GM23248 (cell line): ENCODE data around the gene TENM3. TPM values are rescaled to one million over a fixed set of nuclear protein-coding genes. Genes with fewer than 3 reads are reported as not detected.

Experiments
- DNase-seq: peaks from one replicate; pipeline ENCODE4 v3.0.0-alpha.2; 2015
- H2AFZ ChIP-seq: fragments of 200-600 bp; sonication (generic); 2 replicates; pipeline ENCODE4 v1.6.1; 2016; ENCODE audit warnings: antibody characterized with exemption
- H3F3A ChIP-seq: fragments of 200-600 bp; sonication (generic); 2 replicates; pipeline ENCODE4 v1.6.1; 2016; ENCODE audit warnings: mild to moderate bottlenecking, antibody characterized with exemption, mixed run types; ENCODE audit not compliant: insufficient read depth
- H3K27ac ChIP-seq: fragments of 200-600 bp; sonication (generic); 2 replicates; pipeline ENCODE4 v1.5.1; 2016; ENCODE audit warnings: mild to moderate bottlenecking
- H3K27me3 ChIP-seq: fragments of 200-600 bp; sonication (generic); replicated peaks from 2 replicates; pipeline ENCODE4 v1.6.1; 2016; ENCODE audit warnings: mild to moderate bottlenecking; ENCODE audit not compliant: insufficient read depth
- H3K36me3 ChIP-seq: fragments of 200-600 bp; sonication (generic); 2 replicates; pipeline ENCODE4 v1.6.1; 2016; ENCODE audit warnings: low read depth, mild to moderate bottlenecking
- H3K4me1 ChIP-seq: fragments of 200-600 bp; sonication (generic); 2 replicates; pipeline ENCODE4 v1.6.1; 2016; ENCODE audit warnings: mild to moderate bottlenecking; ENCODE audit not compliant: insufficient read depth
- H3K4me2 ChIP-seq: fragments of 200-600 bp; sonication (generic); one replicate; pipeline ENCODE4 v1.6.1; 2016; ENCODE audit warnings: mild to moderate bottlenecking; ENCODE audit not compliant: unreplicated experiment
- H3K4me3 ChIP-seq: fragments of 200-600 bp; sonication (generic); 2 replicates; pipeline ENCODE4 v1.5.1; 2016; ENCODE audit warnings: mild to moderate bottlenecking
- H3K79me2 ChIP-seq: fragments of 200-600 bp; sonication (generic); 2 replicates; pipeline ENCODE4 v1.6.1; 2016; ENCODE audit warnings: mild to moderate bottlenecking; ENCODE audit not compliant: insufficient read depth
- H3K9ac ChIP-seq: fragments of 200-600 bp; sonication (generic); 2 replicates; pipeline ENCODE4 v1.6.1; 2016; ENCODE audit warnings: mild to moderate bottlenecking
- H3K9me2 ChIP-seq: fragments of 200-600 bp; sonication (generic); 2 replicates; pipeline ENCODE4 v1.6.1; 2016; ENCODE audit warnings: mixed run types, mild to moderate bottlenecking, moderate library complexity; ENCODE audit not compliant: insufficient read depth
- H3K9me3 ChIP-seq: fragments of 200-600 bp; sonication (generic); one replicate; pipeline ENCODE4 v1.6.1; 2017; ENCODE audit warnings: low read depth
- H4K20me1 ChIP-seq: fragments of 200-600 bp; sonication (generic); 2 replicates; pipeline ENCODE4 v1.6.0; 2016; ENCODE audit not compliant: insufficient read depth
- EZH2 ChIP-seq: fragments of 200-600 bp; sonication (generic); IDR thresholded peaks from 2 replicates; pipeline ENCODE4 v1.6.1; 2018; ENCODE audit warnings: antibody characterized with exemption, mild to moderate bottlenecking; ENCODE audit not compliant: insufficient read depth, poor library complexity, severe bottlenecking
- EZH2phosphoT487 ChIP-seq: fragments of 200-600 bp; sonication (generic); IDR thresholded peaks from 2 replicates; pipeline ENCODE4 v1.6.1; 2018; ENCODE audit warnings: antibody characterized with exemption, moderate library complexity, mild to moderate bottlenecking, low read depth; ENCODE audit not compliant: insufficient read depth
- whole genome bisulfite sequencing, 2 experiments: methylation state at CpG; one replicate each; pipeline ENCODE4 v1.1.6; 2015 to 2017; ENCODE audit warnings: low lambda C conversion rate in 2 of 2, low coverage in 1 of 2; ENCODE audit errors: missing lambda C conversion rate in 2 of 2; 5-methylcytosine and 5-hydroxymethylcytosine counted together
- in situ Hi-C: fragments of 300-500 bp; cut with MboI; formaldehyde crosslinking; loops from 2 replicates; pipeline ENCODE4 v1.15.0; 2020
- polyA plus RNA-seq: library from polyadenylated mRNA; unstranded; fragments of >200 nt; fragmentation: Nextera tagmentation; extraction: Ambion mirVana; gene quantifications from 2 replicates; pipeline ENCODE4 v1.2.1, GENCODE V29; 2016
- total RNA-seq: library from RNA; depleted of rRNA; stranded (reverse); fragments of >200 nt; shearing (Covaris generic); gene quantifications from 2 replicates; pipeline ENCODE4 v1.2.3, GENCODE V29; 2014

TENM3 gene
- total and polyA plus RNA-seq, 2 experiments from 2014 or later: 0.83 to 8.1 TPM

DNA sequence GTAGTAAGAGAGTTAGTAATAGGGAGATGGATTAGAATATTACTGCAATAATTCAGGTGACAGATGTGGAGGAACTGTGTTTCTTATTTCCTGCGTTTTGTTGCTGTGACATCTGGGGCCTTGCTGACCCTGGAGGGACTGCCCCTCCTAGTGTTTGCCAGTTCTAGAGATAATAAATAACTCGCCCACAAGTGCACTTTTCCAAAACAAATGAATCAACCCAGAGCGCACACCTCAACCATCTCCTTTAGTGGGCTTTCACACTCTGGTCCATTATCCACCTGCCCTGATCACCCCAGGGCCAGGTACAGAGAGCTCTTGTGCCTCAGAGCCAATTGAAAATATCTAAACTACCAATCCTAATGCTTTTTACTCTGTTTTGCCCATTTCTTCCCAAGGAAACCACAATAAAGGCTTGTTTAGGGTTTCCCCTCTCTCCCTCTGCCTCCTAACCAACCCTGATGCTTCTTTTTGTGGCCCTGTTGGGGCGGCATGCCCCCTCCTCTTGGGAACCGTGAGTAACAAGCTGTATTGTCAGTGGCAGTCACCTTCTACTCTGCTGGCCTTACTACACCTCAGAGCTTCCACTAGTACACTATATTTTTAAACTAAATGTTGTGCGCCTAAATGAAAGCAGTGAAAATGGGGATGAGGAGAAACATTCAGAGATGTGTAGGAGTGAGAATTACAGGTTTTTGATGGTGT, 270.5 kb downstream of the TENM3 start:
- Histone ChIP-seq H2AFZ (no peak overlapping the region), H3K4me2 (no peak overlapping the region), H3K9me2 (no peaks in the 10 kb centered on the region), H4K20me1 (no peaks in the 10 kb centered on the region), H3K4me1 (no peaks in the 10 kb centered on the region), H3F3A (no peaks in the 10 kb centered on the region), H3K4me3 (no peak overlapping the region), H3K36me3 (no peaks in the 10 kb centered on the region), H3K27me3 (no peaks in the 10 kb centered on the region), H3K27ac (no peak overlapping the region), H3K9ac (no peak overlapping the region), H3K79me2 (no peaks in the 10 kb centered on the region), H3K9me3 (no peaks in the 10 kb centered on the region)
- no peak for DNase-seq
- TF ChIP-seq EZH2: no peak
- TF ChIP-seq EZH2phosphoT487: no peak
- in situ Hi-C loops: no loop called here
- 49 to 51% methylated on average over 6 of the region's 6 CpGs for WGBS, 2 experiments

DNA sequence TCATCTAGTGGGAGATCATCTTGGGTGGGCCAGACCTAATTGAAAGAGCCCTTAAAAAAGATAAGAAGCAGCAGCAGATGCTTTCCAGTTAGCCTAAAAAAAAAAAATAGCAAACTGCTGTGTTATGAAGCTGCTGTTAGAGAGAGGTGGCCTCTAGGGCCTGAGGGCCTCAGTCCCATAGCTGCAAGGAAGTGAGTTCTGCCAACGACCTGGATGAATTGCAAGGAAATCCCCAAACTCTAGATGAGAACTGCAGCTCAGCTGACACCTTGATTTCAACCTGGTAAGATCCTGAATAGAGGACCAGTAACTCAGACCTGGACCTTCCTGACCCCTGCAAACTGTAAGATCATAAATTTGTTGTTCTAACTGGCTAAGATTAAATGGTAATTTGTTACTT, 275.2 kb downstream of the TENM3 start:
- no peak overlapping the region for H3K4me3 ChIP-seq
- no peaks in the 10 kb centered on the region for H3F3A ChIP-seq
- no peaks in the 10 kb centered on the region for H3K36me3 ChIP-seq
- TF ChIP-seq EZH2 (no peak), EZH2phosphoT487 (no peak)
- H3K79me2 ChIP-seq: no peaks in the 10 kb centered on the region
- no peak overlapping the region for H2AFZ ChIP-seq
- H3K9me3 ChIP-seq: no peaks in the 10 kb centered on the region
- no peaks in the 10 kb centered on the region for H3K4me1 ChIP-seq
- no peak overlapping the region for H3K4me2 ChIP-seq
- in situ Hi-C loops: no loop called here
- WGBS, 2 experiments: 0% methylated on average over 1 of the region's 1 CpG
- no peak for DNase-seq
- H3K9me2 ChIP-seq: no peaks in the 10 kb centered on the region
- no peaks in the 10 kb centered on the region for H3K27me3 ChIP-seq
- H3K27ac ChIP-seq: no peak overlapping the region
- H3K9ac ChIP-seq: no peak overlapping the region
- no peaks in the 10 kb centered on the region for H4K20me1 ChIP-seq

DNA sequence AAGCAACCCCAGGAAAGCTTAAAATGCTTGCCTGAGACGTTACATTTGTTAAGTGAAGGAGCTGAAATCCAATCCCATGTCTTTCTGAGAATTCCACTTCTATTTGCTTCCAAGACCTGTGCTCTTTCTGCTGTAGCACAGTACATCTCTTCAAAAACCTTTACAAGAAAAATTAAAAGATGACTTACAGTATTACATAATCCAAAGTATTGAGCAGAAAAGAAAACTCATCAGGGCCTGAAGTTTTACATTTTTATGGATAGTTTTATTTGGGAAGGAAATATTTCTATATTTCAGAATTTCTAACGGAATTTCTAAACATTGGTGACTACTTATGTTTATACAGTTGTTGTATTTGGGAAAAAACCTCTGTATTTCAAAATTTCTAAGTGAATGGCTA, 276.3 kb downstream of the TENM3 start:
- Histone ChIP-seq H3K4me1 (no peaks in the 10 kb centered on the region), H3K36me3 (no peaks in the 10 kb centered on the region), H3K4me3 (no peak overlapping the region), H3K27me3 (no peaks in the 10 kb centered on the region), H2AFZ (no peak overlapping the region), H3K79me2 (no peaks in the 10 kb centered on the region), H3K9me3 (no peaks in the 10 kb centered on the region), H3K9ac (no peak overlapping the region), H4K20me1 (no peaks in the 10 kb centered on the region), H3K9me2 (no peaks in the 10 kb centered on the region), H3K4me2 (no peak overlapping the region), H3K27ac (no peak overlapping the region), H3F3A (no peaks in the 10 kb centered on the region)
- in situ Hi-C loops: no loop called here
- TF ChIP-seq EZH2phosphoT487 (no peak), EZH2 (no peak)
- WGBS, 2 experiments: 11 to 13% methylated on average over 2 of the region's 2 CpGs
- DNase-seq: no peak

DNA sequence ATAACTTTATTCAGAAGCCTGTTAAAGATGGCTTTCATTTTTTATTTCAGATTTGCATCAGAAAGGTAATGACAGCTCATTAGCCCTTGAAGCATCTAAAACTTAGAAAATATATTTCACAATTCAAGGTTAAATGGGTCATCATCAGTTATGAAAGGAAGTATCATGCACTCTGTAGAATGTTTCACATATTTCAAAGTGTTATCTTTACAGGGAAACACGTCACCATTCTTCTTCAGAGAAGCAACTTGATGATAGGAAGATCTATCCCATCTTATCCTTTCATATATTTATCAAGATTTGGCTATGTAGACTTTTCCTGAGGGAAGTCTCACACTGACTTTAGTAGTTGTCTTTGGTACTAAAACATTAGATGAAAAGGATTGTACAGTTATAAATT, 277.8 kb downstream of the TENM3 start:
- no peaks in the 10 kb centered on the region for H3K4me1 ChIP-seq
- no peak for DNase-seq
- H3K9ac ChIP-seq: no peak overlapping the region
- H2AFZ ChIP-seq: no peak overlapping the region
- no peak overlapping the region for H3K4me2 ChIP-seq
- TF ChIP-seq EZH2phosphoT487: no peak
- H4K20me1 ChIP-seq: no peaks in the 10 kb centered on the region
- no peaks in the 10 kb centered on the region for H3K27me3 ChIP-seq
- H3K9me2 ChIP-seq: no peaks in the 10 kb centered on the region
- no peak overlapping the region for H3K4me3 ChIP-seq
- no peak overlapping the region for H3K27ac ChIP-seq
- in situ Hi-C loops: no loop called here
- H3F3A ChIP-seq: no peaks in the 10 kb centered on the region
- no peaks in the 10 kb centered on the region for H3K79me2 ChIP-seq
- H3K36me3 ChIP-seq: no peaks in the 10 kb centered on the region
- no peaks in the 10 kb centered on the region for H3K9me3 ChIP-seq
- WGBS, 2 experiments: 0% methylated on average over 1 of the region's 1 CpG

DNA sequence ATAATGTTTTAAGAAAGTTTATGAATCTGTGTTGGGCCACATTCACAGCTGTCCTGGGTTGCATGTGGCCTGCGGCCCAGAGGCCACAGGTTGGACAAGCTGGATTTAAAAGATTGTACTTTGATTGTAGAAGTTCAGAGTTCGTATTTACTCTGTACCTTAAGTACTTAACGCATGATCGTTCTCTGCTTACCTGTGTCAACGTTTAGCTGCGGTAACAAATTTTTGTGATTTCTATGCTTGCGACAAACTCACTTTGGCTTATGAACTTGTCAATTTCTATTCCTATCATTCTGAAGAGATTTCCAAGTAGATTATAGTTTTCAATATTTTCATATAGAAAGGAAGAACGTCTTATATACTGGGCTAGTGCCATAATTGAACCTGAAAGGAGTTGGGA, 285.6 kb downstream of the TENM3 start:
- no peak for TF ChIP-seq EZH2phosphoT487
- TF ChIP-seq EZH2: no peak
- H3K27ac ChIP-seq: no peak overlapping the region
- 69 to 72% methylated on average over 8 of the region's 8 CpGs for WGBS, 2 experiments
- no peak overlapping the region for H3K4me3 ChIP-seq
- no peaks in the 10 kb centered on the region for H3K79me2 ChIP-seq
- H4K20me1 ChIP-seq: no peaks in the 10 kb centered on the region
- H3F3A ChIP-seq: no peaks in the 10 kb centered on the region
- H3K4me1 ChIP-seq: no peaks in the 10 kb centered on the region
- in situ Hi-C loops: no loop called here
- no peaks in the 10 kb centered on the region for H3K36me3 ChIP-seq
- H3K27me3 ChIP-seq: no peaks in the 10 kb centered on the region
- no peak overlapping the region for H2AFZ ChIP-seq
- no peaks in the 10 kb centered on the region for H3K9me2 ChIP-seq
- H3K9me3 ChIP-seq: no peaks in the 10 kb centered on the region
- H3K9ac ChIP-seq: no peak overlapping the region
- no peak for DNase-seq
- no peak overlapping the region for H3K4me2 ChIP-seq
